Heart right ventricle (tissue), 16 donors: ENCODE measurements around the gene SDF2L1. TPM values are rescaled to one million over a fixed set of nuclear protein-coding genes. Genes with fewer than 3 reads are reported as not detected.
"Not testable (repeated sequence)": the region's sequence is repeated elsewhere in the genome, so short reads cannot be mapped to it uniquely, and the experiment has no call there.

Experiments used
- ATAC-seq, 8 donors: fragments of 200-7000 bp; cut with Tn5 transposase; one replicate each; pipeline ENCODE4 v1.9.1; 2020; ENCODE audit warnings: mild to moderate bottlenecking in 8 of 8, moderate library complexity in 8 of 8, moderate number of reproducible peaks in 1 of 8
- DNase-seq, 2 donors: peaks; one replicate each; pipeline ENCODE4 v3.0.0-alpha.2; 2020
- H3K27ac ChIP-seq, 10 donors: fragments of 200-600 bp; sonication (generic) in 2 of 10; one replicate each; pipeline versions ENCODE4 v1.5.0 to v1.8.0; 2020 to 2022; ENCODE audit warnings: mild to moderate bottlenecking in 3 of 10
- H3K27me3 ChIP-seq, 7 donors: fragments of 200-600 bp; one replicate each; pipeline ENCODE4 v1.8.0; 2021 to 2022; ENCODE audit warnings: mild to moderate bottlenecking in 2 of 7
- H3K36me3 ChIP-seq, 9 donors: fragments of 200-600 bp; sonication (generic) in 1 of 9; one replicate each; pipeline versions ENCODE4 v1.5.0 to v1.8.0; 2020 to 2022; ENCODE audit warnings: mild to moderate bottlenecking in 2 of 9
- H3K4me1 ChIP-seq, 9 donors: fragments of 200-600 bp; sonication (generic) in 1 of 9; one replicate each; pipeline versions ENCODE4 v1.5.0 to v1.8.0; 2020 to 2022; ENCODE audit warnings: mild to moderate bottlenecking in 4 of 9
- H3K4me3 ChIP-seq, 10 donors: fragments of 200-600 bp; sonication (generic) in 2 of 10; one replicate each; pipeline versions ENCODE4 v1.5.0 to v1.8.0; 2020 to 2022; ENCODE audit warnings: mild to moderate bottlenecking in 7 of 10, moderate library complexity in 2 of 10
- H3K9me3 ChIP-seq, 11 donors: fragments of 200-600 bp in 10 of 11; sonication (generic) in 2 of 11; one replicate each; pipeline versions ENCODE4 v1.5.0 to v1.8.0; 2013 to 2022; ENCODE audit warnings: mild to moderate bottlenecking in 2 of 11, control low read depth in 1 of 11, moderate library complexity in 1 of 11
- CTCF ChIP-seq, 9 donors: fragments of 200-600 bp; sonication (generic) in 2 of 9; IDR thresholded peaks; one replicate each; pipeline versions ENCODE4 v1.5.0 to v1.8.0; 2021 to 2022; ENCODE audit warnings: antibody characterized with exemption in 9 of 9, mild to moderate bottlenecking in 5 of 9, moderate library complexity in 1 of 9
- WGBS, 2 donors: extraction: QIAGEN DNeasy Blood & Tissue Kit; methylation state at CpG; one replicate each; pipeline ENCODE4 v1.1.7; 2013; ENCODE audit warnings: inconsistent platforms in 1 of 2; 5-methylcytosine and 5-hydroxymethylcytosine counted together
- intact Hi-C, 10 donors: fragments of 100-400 bp; cut with DNase I; formaldehyde crosslinking; loops; one replicate each; pipeline versions ENCODE4 v1.11.1 to v1.14.2; 2022
- polyA plus RNA-seq, 2 donors: library from polyadenylated mRNA; stranded (reverse); fragments of 200-250 nt; gene quantifications; one replicate each; pipeline ENCODE4 v1.2.3, GENCODE V29; 2013
- total RNA-seq, 10 donors: library from RNA; stranded (reverse); fragmentation: NEBNext Ultra II Directional in 3 of 10; extraction: Animal tissue kit (Norgen Biotek cat#: 25700) in 3 of 10; gene quantifications; one replicate each; pipeline versions ENCODE4 v1.2.1 to v1.2.4, GENCODE V29; 2021 to 2023
- donor health status: Arrhythmogenic right ventricular cardiomyopathy.
- donor health status: ischemic (EF 13 %, LVEDD 7.1; RV severe dilation, severe dysfunction).
- donor health status: healthy with polysubstance abuse.
- donor health status: DM: no; HTN: yes; CAD: no.
- donor health status: DM: no; HTN: no; CAD: no.
- donor health status: ischemic (EF 25% LVEDD 6.9; RV normal size, moderate dysfunction).
- donor health status: ischemic (EF 25% LVEDD 5.7; RV mildly dilated, moderate dysfunction).
- donor health status: healthy.
- donor health status: DM: yes; HTN: yes; CAD: no.
- donor health status: Ischemic cardiomyopathy.
- donor health status: ischemic (EF 35%, LVEDD 5.7; RV mildly dilated, moderate dysfunction).
- donor health status: nonischemic (EF 11% LVEDD 7.7; RV severe dilation, severe dysfunction).
- donor health status: DM: yes; HTN: yes; CAD: no.
- donor health status: PGD.
- donor health status: ischemic (EF 29% LVEDD 5.4; RV normal size, mild dysfunction).
- donor health status: nonischemic (EF 23%, LVEDD 6.1; RV moderate dilation, normal function).

The SDF2L1 gene
- total and polyA plus RNA-seq, 12 donors: 10.8 to 325 (median 18.3) TPM

- no peak for TF ChIP-seq CTCF (IDR thresholded peaks at IDR 0.05)
- intact Hi-C loops: loop anchor here in 1 of 10 donors (5.0 kb wide), 1 partner anchor 37 kb away; no protein-coding TSS in a partner anchor
- Histone ChIP-seq H3K27ac (no peak overlapping the region), H3K9me3 (no peaks in the 10 kb centered on the region), H3K4me1 (peaks cover 0 to 12% (median 0%) of the 10 kb centered on the region in 9 donors), H3K27me3 (no peaks in the 10 kb centered on the region), H3K36me3 (peaks cover 0 to 81% (median 35%) of the 10 kb centered on the region in 9 donors), H3K4me3 (no peak overlapping the region)
- DNase-seq: no peak
- 97% methylated on average over 12 of the region's 12 CpGs for WGBS, 2 donors
- ATAC-seq: no peak
Measured at GRCh38 chr22:21674638-21675245, 32.6 kb downstream of the SDF2L1 start.

GRCh38 chr22:21677606-21678443, 35.7 kb downstream of the SDF2L1 start:
- intact Hi-C loops: no loop called here

DNA sequence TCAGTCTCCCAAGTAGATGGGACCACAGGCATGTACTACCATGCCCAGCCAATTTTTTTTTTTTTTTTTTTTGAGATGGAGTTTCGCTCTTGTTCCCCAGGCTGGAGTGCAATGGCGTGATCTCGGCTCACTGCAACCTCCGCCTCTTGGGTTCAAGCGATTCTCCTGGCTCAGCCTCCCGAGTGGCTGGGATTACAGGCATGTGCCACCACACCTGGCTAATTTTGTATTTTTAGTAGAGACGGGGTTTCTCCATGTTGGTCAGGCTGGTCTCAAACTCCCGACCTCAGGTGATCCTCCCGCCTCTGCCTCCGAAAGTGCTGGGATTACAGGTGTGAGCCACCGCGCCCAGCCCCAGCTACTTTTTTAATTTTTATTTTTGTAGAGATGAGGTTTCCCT, 36.7 kb downstream of the SDF2L1 start:
- intact Hi-C loops, H3K27me3 ChIP-seq, H3K27ac ChIP-seq, DNase-seq, ATAC-seq, H3K4me1 ChIP-seq, H3K4me3 ChIP-seq, H3K9me3 ChIP-seq: not testable (repeated sequence)
- 97% methylated on average over 12 of the region's 12 CpGs for WGBS, 2 donors
- H3K36me3 ChIP-seq: peaks cover 0 to 76% (median 33%) of the 10 kb centered on the region in 9 donors

More at GRCh38 chr22:21677606-21678443, 35.7 kb downstream of the SDF2L1 start:
- WGBS, 2 donors: 82 to 85% methylated on average over 15 of the region's 15 CpGs
- H3K27me3 ChIP-seq: no peaks in the 10 kb centered on the region
- H3K9me3 ChIP-seq: no peaks in the 10 kb centered on the region
- H3K36me3 ChIP-seq: peaks cover 0 to 76% (median 31%) of the 10 kb centered on the region in 9 donors
- H3K4me1 ChIP-seq: no peaks in the 10 kb centered on the region
- ATAC-seq: peak in 3 of 8 donors; percentile 17 to 23 (median 18)
- TF ChIP-seq CTCF (IDR thresholded peaks at IDR 0.05): no peak
- H3K27ac ChIP-seq: no peak overlapping the region
- no peak overlapping the region for H3K4me3 ChIP-seq
- no peak for DNase-seq

GRCh38 chr22:21679383-21679782, 37.3 kb downstream of the SDF2L1 start:
- Histone ChIP-seq H3K4me1 (no peaks in the 10 kb centered on the region), H3K4me3 (no peak overlapping the region), H3K9me3 (no peaks in the 10 kb centered on the region), H3K27ac (no peak overlapping the region), H3K36me3 (peaks cover 0 to 75% (median 35%) of the 10 kb centered on the region in 9 donors), H3K27me3 (no peaks in the 10 kb centered on the region)
- intact Hi-C loops: no loop called here
- ATAC-seq (no peak), DNase-seq (no peak)
- no peak for TF ChIP-seq CTCF (IDR thresholded peaks at IDR 0.05)
- WGBS, 2 donors: 87 to 97% methylated on average over 4 of the region's 4 CpGs
